Measurements from ENCODE around the gene NPL.

GRCh38 chr1:182823220-182823619, 33.6 kb downstream of the NPL start:
- TF ChIP-seq YY1 (IDR thresholded peaks at IDR 0.05; ENCODE audit: low read depth) (no peak), FOSL2 (IDR thresholded peaks at IDR 0.05; ENCODE audit: borderline replicate concordance, low read depth) (no peak), EP300 (IDR thresholded peaks at IDR 0.05; ENCODE audit: borderline replicate concordance in 1 of 2, low read depth in 1 of 2, low read length in 1 of 2) (no peak), CHD2 (IDR thresholded peaks at IDR 0.05; ENCODE audit: low read length, partially characterized antibody) (no peak), USF1 (IDR thresholded peaks at IDR 0.05; ENCODE audit: borderline replicate concordance, low read depth) (no peak), RCOR1 (IDR thresholded peaks at IDR 0.05; ENCODE audit: low read length) (no peak), SIN3A (IDR thresholded peaks at IDR 0.05; ENCODE audit: borderline replicate concordance, low read depth, low read length) (no peak), POLR2AphosphoS5 (IDR thresholded peaks at IDR 0.05; ENCODE audit: low read depth, low read length) (no peak), RAD21 (IDR thresholded peaks at IDR 0.05; ENCODE audit: low read length) (no peak), IRF3 (IDR thresholded peaks at IDR 0.05; ENCODE audit: low read depth, low read length) (no peak), EZH2phosphoT487 (IDR thresholded peaks at IDR 0.05; ENCODE audit: borderline replicate concordance, low read depth) (no peak)
- TF ChIP-seq, protein P1, sequence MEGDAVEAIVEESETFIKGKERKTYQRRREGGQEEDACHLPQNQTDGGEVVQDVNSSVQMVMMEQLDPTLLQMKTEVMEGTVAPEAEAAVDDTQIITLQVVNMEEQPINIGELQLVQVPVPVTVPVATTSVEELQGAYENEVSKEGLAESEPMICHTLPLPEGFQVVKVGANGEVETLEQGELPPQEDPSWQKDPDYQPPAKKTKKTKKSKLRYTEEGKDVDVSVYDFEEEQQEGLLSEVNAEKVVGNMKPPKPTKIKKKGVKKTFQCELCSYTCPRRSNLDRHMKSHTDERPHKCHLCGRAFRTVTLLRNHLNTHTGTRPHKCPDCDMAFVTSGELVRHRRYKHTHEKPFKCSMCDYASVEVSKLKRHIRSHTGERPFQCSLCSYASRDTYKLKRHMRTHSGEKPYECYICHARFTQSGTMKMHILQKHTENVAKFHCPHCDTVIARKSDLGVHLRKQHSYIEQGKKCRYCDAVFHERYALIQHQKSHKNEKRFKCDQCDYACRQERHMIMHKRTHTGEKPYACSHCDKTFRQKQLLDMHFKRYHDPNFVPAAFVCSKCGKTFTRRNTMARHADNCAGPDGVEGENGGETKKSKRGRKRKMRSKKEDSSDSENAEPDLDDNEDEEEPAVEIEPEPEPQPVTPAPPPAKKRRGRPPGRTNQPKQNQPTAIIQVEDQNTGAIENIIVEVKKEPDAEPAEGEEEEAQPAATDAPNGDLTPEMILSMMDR (IDR thresholded peaks at IDR 0.05) = no peak
- TF ChIP-seq, protein P2, sequence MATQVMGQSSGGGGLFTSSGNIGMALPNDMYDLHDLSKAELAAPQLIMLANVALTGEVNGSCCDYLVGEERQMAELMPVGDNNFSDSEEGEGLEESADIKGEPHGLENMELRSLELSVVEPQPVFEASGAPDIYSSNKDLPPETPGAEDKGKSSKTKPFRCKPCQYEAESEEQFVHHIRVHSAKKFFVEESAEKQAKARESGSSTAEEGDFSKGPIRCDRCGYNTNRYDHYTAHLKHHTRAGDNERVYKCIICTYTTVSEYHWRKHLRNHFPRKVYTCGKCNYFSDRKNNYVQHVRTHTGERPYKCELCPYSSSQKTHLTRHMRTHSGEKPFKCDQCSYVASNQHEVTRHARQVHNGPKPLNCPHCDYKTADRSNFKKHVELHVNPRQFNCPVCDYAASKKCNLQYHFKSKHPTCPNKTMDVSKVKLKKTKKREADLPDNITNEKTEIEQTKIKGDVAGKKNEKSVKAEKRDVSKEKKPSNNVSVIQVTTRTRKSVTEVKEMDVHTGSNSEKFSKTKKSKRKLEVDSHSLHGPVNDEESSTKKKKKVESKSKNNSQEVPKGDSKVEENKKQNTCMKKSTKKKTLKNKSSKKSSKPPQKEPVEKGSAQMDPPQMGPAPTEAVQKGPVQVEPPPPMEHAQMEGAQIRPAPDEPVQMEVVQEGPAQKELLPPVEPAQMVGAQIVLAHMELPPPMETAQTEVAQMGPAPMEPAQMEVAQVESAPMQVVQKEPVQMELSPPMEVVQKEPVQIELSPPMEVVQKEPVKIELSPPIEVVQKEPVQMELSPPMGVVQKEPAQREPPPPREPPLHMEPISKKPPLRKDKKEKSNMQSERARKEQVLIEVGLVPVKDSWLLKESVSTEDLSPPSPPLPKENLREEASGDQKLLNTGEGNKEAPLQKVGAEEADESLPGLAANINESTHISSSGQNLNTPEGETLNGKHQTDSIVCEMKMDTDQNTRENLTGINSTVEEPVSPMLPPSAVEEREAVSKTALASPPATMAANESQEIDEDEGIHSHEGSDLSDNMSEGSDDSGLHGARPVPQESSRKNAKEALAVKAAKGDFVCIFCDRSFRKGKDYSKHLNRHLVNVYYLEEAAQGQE (IDR thresholded peaks at IDR 0.05; ENCODE audit: low read depth, low read length) = no peak
- TF ChIP-seq, protein P3, sequence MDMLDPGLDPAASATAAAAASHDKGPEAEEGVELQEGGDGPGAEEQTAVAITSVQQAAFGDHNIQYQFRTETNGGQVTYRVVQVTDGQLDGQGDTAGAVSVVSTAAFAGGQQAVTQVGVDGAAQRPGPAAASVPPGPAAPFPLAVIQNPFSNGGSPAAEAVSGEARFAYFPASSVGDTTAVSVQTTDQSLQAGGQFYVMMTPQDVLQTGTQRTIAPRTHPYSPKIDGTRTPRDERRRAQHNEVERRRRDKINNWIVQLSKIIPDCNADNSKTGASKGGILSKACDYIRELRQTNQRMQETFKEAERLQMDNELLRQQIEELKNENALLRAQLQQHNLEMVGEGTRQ (IDR thresholded peaks at IDR 0.05; ENCODE audit: borderline replicate concordance, low read depth, low read length) = no peak
